CD14-positive monocyte (primary cell): ENCODE measurements around the gene MYO7B. TPM values are rescaled to one million over a fixed set of nuclear protein-coding genes. Genes with fewer than 3 reads are reported as not detected.

Experiments used
- DNase-seq, 3 donors: peaks; one replicate each; pipeline ENCODE4 v3.0.0-alpha.2; 2011 to 2022
- H2AFZ ChIP-seq: 2 replicates; pipeline ENCODE4 v1.6.0; 2012; ENCODE audit warnings: mild to moderate bottlenecking, low read depth, low read length, inconsistent platforms; ENCODE audit not compliant: insufficient read depth, poor library complexity, severe bottlenecking
- H3K27ac ChIP-seq, 2 donors: 1 replicate in 1 of 2; 2 replicates in 1 of 2; pipeline ENCODE4 v1.5.1; 2012 to 2013; ENCODE audit warnings: low read length in 2 of 2, control low read depth in 1 of 2, inconsistent platforms in 1 of 2, low read depth in 1 of 2, mild to moderate bottlenecking in 1 of 2
- H3K27me3 ChIP-seq, 2 donors: one replicate each; pipeline versions ENCODE4 v1.6.0 to v1.6.1; 2011 to 2013; ENCODE audit warnings: low read length in 2 of 2; ENCODE audit not compliant: control insufficient read depth in 2 of 2, insufficient read depth in 2 of 2
- H3K36me3 ChIP-seq, 2 donors: replicated peaks in 1 of 2; 1 replicate in 1 of 2; 2 replicates in 1 of 2; pipeline versions ENCODE4 v1.5.1 to v1.6.1; 2012 to 2013; ENCODE audit warnings: low read length in 2 of 2, control low read depth in 1 of 2, inconsistent platforms in 1 of 2, mild to moderate bottlenecking in 1 of 2; ENCODE audit not compliant: insufficient read depth in 2 of 2, control insufficient read depth in 1 of 2
- H3K4me1 ChIP-seq, 2 donors: 1 replicate in 1 of 2; 2 replicates in 1 of 2; pipeline versions ENCODE4 v1.5.1 to v1.6.1; 2012 to 2013; ENCODE audit warnings: low read length in 2 of 2, control low read depth in 1 of 2, inconsistent platforms in 1 of 2, mild to moderate bottlenecking in 1 of 2, moderate library complexity in 1 of 2; ENCODE audit not compliant: insufficient read depth in 2 of 2, control insufficient read depth in 1 of 2
- H3K4me2 ChIP-seq: replicated peaks from 2 replicates; pipeline ENCODE3; 2012; ENCODE audit warnings: low read length, moderate library complexity, mild to moderate bottlenecking; ENCODE audit not compliant: poor library complexity, severe bottlenecking; ENCODE audit errors: extremely low read depth
- H3K4me3 ChIP-seq, 3 experiments: fragments of 200-600 bp in 1 of 3; sonication (generic) in 1 of 3; replicated peaks in 1 of 3; 1 replicate in 2 of 3; 2 replicates in 1 of 3; pipeline ENCODE4 v1.5.1; 2011 to 2013; ENCODE audit warnings: low read length in 3 of 3, mild to moderate bottlenecking in 3 of 3, control low read depth in 2 of 3, low read depth in 2 of 3, inconsistent platforms in 1 of 3, moderate library complexity in 1 of 3
- H3K79me2 ChIP-seq: 2 replicates; pipeline ENCODE4 v1.6.0; 2012; ENCODE audit warnings: mild to moderate bottlenecking, control low read depth, inconsistent platforms, low read length, moderate library complexity; ENCODE audit not compliant: insufficient read depth
- H3K9ac ChIP-seq: 2 replicates; pipeline ENCODE4 v1.6.0; 2017; ENCODE audit warnings: low read length, mild to moderate bottlenecking; ENCODE audit not compliant: insufficient read depth, poor library complexity, severe bottlenecking
- H3K9me3 ChIP-seq, 2 donors: replicated peaks in 1 of 2; 1 replicate in 1 of 2; 2 replicates in 1 of 2; pipeline versions ENCODE4 v1.5.1 to v1.6.1; 2012 to 2013; ENCODE audit warnings: low read length in 2 of 2, control low read depth in 1 of 2; ENCODE audit not compliant: control insufficient read depth in 1 of 2, insufficient read depth in 1 of 2
- H4K20me1 ChIP-seq: 2 replicates; pipeline ENCODE4 v1.6.0; 2012; ENCODE audit warnings: mild to moderate bottlenecking, low read length, control low read depth, moderate library complexity; ENCODE audit not compliant: insufficient read depth
- H3K27ac Mint-ChIP-seq, 7 donors: one replicate each; pipeline ENCODE4 v1.8.0; 2020; ENCODE audit warnings: mild to moderate bottlenecking in 7 of 7, mixed read lengths in 7 of 7, moderate library complexity in 6 of 7, inconsistent platforms in 2 of 7
- H3K27me3 Mint-ChIP-seq, 3 donors: one replicate each; pipeline ENCODE4 v1.8.0; 2021 to 2022; ENCODE audit warnings: low read depth in 3 of 3, mild to moderate bottlenecking in 3 of 3, mixed read lengths in 3 of 3, moderate library complexity in 3 of 3, inconsistent platforms in 1 of 3
- H3K36me3 Mint-ChIP-seq, 2 donors: one replicate each; pipeline ENCODE4 v1.8.0; 2020; ENCODE audit warnings: mixed read lengths in 2 of 2, inconsistent platforms in 1 of 2, mild to moderate bottlenecking in 1 of 2
- H3K4me1 Mint-ChIP-seq: one replicate; pipeline ENCODE4 v1.8.0; 2020; ENCODE audit warnings: mild to moderate bottlenecking, mixed read lengths
- H3K4me3 Mint-ChIP-seq, 2 donors: one replicate each; pipeline ENCODE4 v1.8.0; 2020; ENCODE audit warnings: mild to moderate bottlenecking in 2 of 2, mixed read lengths in 2 of 2, moderate library complexity in 1 of 2
- H3K9me3 Mint-ChIP-seq, 7 donors: one replicate each; pipeline ENCODE4 v1.8.0; 2020 to 2022; ENCODE audit warnings: mixed read lengths in 7 of 7, mild to moderate bottlenecking in 6 of 7, moderate library complexity in 6 of 7, inconsistent platforms in 2 of 7
- WGBS: methylation state at CpG from one replicate; pipeline ENCODE4 v1.1.5; 2013; ENCODE audit warnings: missing lambda C conversion rate; ENCODE audit not compliant: insufficient coverage; 5-methylcytosine and 5-hydroxymethylcytosine counted together
- intact Hi-C, 2 donors: fragments of 100-400 bp; cut with micrococcal nuclease; formaldehyde crosslinking; loops; one replicate each; pipeline versions ENCODE4 v1.15.0 to v1.15.1; 2023
- polyA plus RNA-seq, 3 donors: library from polyadenylated mRNA; depleted of rRNA in 1 of 3; unstranded in 2 of 3; stranded (reverse) in 1 of 3; fragments of 300-500 nt in 2 of 3; fragments of >200 nt in 1 of 3; fragmentation: Illumina TruSeq in 2 of 3; gene quantifications; 1 replicate in 2 of 3; 2 replicates in 1 of 3; pipeline ENCODE4 v1.2.3, GENCODE V29; 2012 to 2021
- TF ChIP-seq, protein P1 (sequence below): fragments of 200-600 bp; IDR thresholded peaks from one replicate; pipeline ENCODE4 v1.8.0; 2022; ENCODE audit warnings: antibody characterized with exemption, mild to moderate bottlenecking

MYO7B gene
- polyA plus RNA-seq, 3 donors: 7.3 to 9.8 (median 9.0) TPM

DNA sequence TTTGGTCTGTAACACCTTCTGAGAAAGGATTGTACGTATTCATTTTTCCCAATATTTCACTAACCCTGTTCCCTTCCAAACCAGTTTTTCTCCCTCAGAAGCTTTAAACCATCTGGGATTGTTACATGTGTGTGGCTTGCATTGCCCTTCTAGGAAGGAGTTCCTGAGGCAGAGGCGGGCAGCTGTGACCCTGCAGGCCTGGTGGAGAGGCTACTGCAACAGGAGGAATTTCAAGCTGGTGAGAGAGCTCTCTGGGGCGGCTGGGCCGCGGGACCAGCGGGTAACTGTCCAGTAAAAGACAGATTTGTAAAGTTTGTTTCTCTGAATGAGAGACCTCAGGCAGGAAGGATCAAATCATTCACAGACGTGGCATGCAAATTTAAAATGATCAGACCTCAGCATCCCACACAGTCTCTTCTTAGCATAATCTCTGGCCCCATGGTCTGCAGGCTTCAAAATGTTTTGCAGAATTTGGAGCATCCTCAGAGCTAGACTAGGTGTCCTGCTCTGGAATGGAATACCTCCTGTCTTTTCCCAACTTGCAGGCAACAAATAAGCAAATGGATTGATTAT is 70.3 kb downstream of the MYO7B start:
- TF ChIP-seq, protein P1, sequence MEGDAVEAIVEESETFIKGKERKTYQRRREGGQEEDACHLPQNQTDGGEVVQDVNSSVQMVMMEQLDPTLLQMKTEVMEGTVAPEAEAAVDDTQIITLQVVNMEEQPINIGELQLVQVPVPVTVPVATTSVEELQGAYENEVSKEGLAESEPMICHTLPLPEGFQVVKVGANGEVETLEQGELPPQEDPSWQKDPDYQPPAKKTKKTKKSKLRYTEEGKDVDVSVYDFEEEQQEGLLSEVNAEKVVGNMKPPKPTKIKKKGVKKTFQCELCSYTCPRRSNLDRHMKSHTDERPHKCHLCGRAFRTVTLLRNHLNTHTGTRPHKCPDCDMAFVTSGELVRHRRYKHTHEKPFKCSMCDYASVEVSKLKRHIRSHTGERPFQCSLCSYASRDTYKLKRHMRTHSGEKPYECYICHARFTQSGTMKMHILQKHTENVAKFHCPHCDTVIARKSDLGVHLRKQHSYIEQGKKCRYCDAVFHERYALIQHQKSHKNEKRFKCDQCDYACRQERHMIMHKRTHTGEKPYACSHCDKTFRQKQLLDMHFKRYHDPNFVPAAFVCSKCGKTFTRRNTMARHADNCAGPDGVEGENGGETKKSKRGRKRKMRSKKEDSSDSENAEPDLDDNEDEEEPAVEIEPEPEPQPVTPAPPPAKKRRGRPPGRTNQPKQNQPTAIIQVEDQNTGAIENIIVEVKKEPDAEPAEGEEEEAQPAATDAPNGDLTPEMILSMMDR: no peak
- H3K9me3 ChIP-seq: peaks cover 2 to 9% of the 10 kb centered on the region in 2 donors
- no peak overlapping the region for H3K4me3 Mint-ChIP-seq
- DNase-seq: no peak
- H3K4me1 ChIP-seq: no peaks in the 10 kb centered on the region
- no peak overlapping the region for H2AFZ ChIP-seq
- H3K27me3 ChIP-seq: no peaks in the 10 kb centered on the region
- no peak overlapping the region for H3K4me3 ChIP-seq
- H3K4me1 Mint-ChIP-seq: no peaks in the 10 kb centered on the region
- no peak overlapping the region for H3K27ac Mint-ChIP-seq
- H3K27me3 Mint-ChIP-seq: peaks cover 0 to 2% (median 1%) of the 10 kb centered on the region in 3 donors
- no peak overlapping the region for H3K4me2 ChIP-seq
- H3K79me2 ChIP-seq: no peaks in the 10 kb centered on the region
- H4K20me1 ChIP-seq: no peaks in the 10 kb centered on the region
- no peak overlapping the region for H3K9ac ChIP-seq
- WGBS: 92% methylated on average over 1 of the region's 7 CpGs
- intact Hi-C loops: no loop called here
- H3K9me3 Mint-ChIP-seq: peaks cover 1 to 15% (median 11%) of the 10 kb centered on the region in 7 donors
- H3K27ac ChIP-seq: no peak overlapping the region
- H3K36me3 Mint-ChIP-seq: peaks cover 0 to under 1% of the 10 kb centered on the region in 2 donors
- no peaks in the 10 kb centered on the region for H3K36me3 ChIP-seq

DNA sequence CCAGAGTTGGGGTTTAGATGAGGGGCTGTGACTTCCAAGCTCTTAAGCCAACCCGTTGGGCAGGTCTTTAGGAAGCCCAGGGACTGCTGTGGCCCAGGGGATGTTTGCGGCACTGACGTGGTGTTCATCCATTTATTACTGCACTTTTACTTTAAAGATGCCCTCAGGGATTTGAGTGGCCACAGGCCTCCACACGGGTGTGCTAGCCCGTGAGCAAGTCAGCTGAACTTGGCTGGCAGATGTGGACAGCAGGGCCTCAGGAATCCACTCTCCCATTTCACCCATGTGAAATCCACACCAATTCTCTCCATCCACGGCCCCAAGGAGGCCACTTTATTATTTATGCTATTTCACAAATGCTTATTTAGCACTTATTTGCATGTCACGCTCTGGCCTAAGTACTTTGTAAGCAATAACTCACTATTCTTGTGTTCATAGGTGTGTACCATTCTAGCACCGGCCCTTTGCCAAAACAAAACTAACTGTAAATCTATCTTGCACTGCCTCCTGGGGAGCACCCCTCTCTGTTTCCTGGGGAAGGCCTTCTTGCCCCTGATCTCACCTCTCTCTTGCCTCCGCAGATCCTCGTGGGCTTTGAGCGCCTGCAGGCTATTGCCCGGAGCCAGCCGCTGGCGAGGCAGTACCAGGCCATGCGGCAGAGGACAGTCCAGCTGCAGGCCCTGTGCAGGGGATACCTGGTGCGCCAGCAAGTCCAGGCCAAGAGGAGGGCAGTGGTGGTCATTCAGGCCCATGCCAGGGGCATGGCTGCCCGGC is 71.3 kb downstream of the MYO7B start:
- H3K4me1 Mint-ChIP-seq: no peaks in the 10 kb centered on the region
- TF ChIP-seq, protein P1: no peak
- H3K9me3 ChIP-seq: peaks cover 2 to 19% of the 10 kb centered on the region in 2 donors
- no peak overlapping the region for H3K4me3 ChIP-seq
- intact Hi-C loops: no loop called here
- no peak overlapping the region for H3K9ac ChIP-seq
- DNase-seq: no peak
- H3K27me3 ChIP-seq: no peaks in the 10 kb centered on the region
- no peak overlapping the region for H3K4me3 Mint-ChIP-seq
- no peak overlapping the region for H3K4me2 ChIP-seq
- H3K4me1 ChIP-seq: no peaks in the 10 kb centered on the region
- H3K27ac Mint-ChIP-seq: peak overlapping the region in 1 of 7 donors; percentile 85
- peaks cover 0 to 5% of the 10 kb centered on the region in 2 donors for H3K36me3 Mint-ChIP-seq
- peaks cover 0 to 2% (median 1%) of the 10 kb centered on the region in 3 donors for H3K27me3 Mint-ChIP-seq
- no peaks in the 10 kb centered on the region for H3K36me3 ChIP-seq
- H4K20me1 ChIP-seq: no peaks in the 10 kb centered on the region
- peaks cover 7 to 22% (median 21%) of the 10 kb centered on the region in 7 donors for H3K9me3 Mint-ChIP-seq
- 96% methylated on average over 14 of the region's 17 CpGs for WGBS
- H3K27ac ChIP-seq: no peak overlapping the region
- H3K79me2 ChIP-seq: no peaks in the 10 kb centered on the region
- H2AFZ ChIP-seq: no peak overlapping the region
